ENCODE data around the gene DDX17.

DNA sequence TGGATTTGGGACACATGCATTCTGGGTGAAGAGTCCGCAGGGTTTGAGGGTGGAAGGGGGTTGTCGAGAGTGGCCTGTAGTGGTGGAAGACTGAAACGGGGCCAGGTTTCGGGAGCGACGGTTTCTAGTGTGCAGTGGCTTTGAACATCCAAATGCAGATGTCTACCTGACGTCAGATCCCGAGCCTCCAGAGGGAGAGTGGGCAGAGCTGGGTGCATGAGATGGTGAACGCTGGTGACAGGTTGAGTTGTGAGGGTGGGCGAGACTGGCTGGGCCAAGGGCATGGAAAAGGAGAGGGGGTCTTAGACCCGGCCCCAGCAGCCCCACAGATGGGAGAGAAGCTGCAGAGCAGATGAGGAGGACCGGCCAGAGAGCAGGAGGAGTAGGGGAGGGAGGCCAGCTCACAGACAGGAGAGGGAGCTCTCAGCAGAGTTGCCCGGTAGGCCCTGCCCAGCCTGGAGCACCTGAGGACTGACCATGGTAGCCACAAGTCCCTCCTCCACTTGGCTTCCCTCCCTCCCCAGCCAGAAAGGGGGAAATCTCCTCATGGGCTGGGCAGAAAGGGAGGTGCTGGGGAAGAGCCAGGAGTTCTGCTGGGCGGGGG, 65.3 kb downstream of the DDX17 start:
- TF ChIP-seq, protein P1, sequence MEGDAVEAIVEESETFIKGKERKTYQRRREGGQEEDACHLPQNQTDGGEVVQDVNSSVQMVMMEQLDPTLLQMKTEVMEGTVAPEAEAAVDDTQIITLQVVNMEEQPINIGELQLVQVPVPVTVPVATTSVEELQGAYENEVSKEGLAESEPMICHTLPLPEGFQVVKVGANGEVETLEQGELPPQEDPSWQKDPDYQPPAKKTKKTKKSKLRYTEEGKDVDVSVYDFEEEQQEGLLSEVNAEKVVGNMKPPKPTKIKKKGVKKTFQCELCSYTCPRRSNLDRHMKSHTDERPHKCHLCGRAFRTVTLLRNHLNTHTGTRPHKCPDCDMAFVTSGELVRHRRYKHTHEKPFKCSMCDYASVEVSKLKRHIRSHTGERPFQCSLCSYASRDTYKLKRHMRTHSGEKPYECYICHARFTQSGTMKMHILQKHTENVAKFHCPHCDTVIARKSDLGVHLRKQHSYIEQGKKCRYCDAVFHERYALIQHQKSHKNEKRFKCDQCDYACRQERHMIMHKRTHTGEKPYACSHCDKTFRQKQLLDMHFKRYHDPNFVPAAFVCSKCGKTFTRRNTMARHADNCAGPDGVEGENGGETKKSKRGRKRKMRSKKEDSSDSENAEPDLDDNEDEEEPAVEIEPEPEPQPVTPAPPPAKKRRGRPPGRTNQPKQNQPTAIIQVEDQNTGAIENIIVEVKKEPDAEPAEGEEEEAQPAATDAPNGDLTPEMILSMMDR (IDR thresholded peaks at IDR 0.05), result no peak
- no peak for TF ChIP-seq POLR2A (IDR thresholded peaks at IDR 0.05)

Data from lower leg skin (tissue), 3 donors.